Naive B cell (primary cell): ENCODE data around the gene CRISPLD2. TPM values are rescaled to one million over a fixed set of nuclear protein-coding genes. Genes with fewer than 3 reads are reported as not detected.

Experiments
- ATAC-seq, 2 donors: fragments of 150-1000 bp; cut with Tn5 transposase; 2 replicates each; pipeline ENCODE4 v1.10.0; 2021; ENCODE audit warnings: low read depth in 2 of 2, mild to moderate bottlenecking in 2 of 2, moderate library complexity in 2 of 2
- DNase-seq: peaks from one replicate; pipeline ENCODE4 v3.0.0; 2022
- H3K27ac Mint-ChIP-seq, 6 donors: one replicate each; pipeline ENCODE4 v1.8.0; 2020 to 2022; ENCODE audit warnings: mild to moderate bottlenecking in 6 of 6, mixed read lengths in 6 of 6, moderate library complexity in 5 of 6, inconsistent platforms in 2 of 6
- H3K27me3 Mint-ChIP-seq, 3 donors: one replicate each; pipeline ENCODE4 v1.8.0; 2021 to 2022; ENCODE audit warnings: mixed read lengths in 3 of 3, mild to moderate bottlenecking in 1 of 3
- H3K36me3 Mint-ChIP-seq, 2 donors: one replicate each; pipeline ENCODE4 v1.8.0; 2020 to 2022; ENCODE audit warnings: mixed read lengths in 2 of 2, inconsistent platforms in 1 of 2, mild to moderate bottlenecking in 1 of 2
- H3K4me1 Mint-ChIP-seq, 3 donors: one replicate each; pipeline ENCODE4 v1.8.0; 2020 to 2022; ENCODE audit warnings: mixed read lengths in 3 of 3, inconsistent platforms in 1 of 3, mild to moderate bottlenecking in 1 of 3, moderate library complexity in 1 of 3
- H3K4me3 Mint-ChIP-seq, 8 donors: one replicate each; pipeline ENCODE4 v1.8.0; 2020 to 2022; ENCODE audit warnings: mild to moderate bottlenecking in 8 of 8, mixed read lengths in 8 of 8, moderate library complexity in 8 of 8, inconsistent platforms in 2 of 8
- H3K9me3 Mint-ChIP-seq, 7 donors: one replicate each; pipeline ENCODE4 v1.8.0; 2020 to 2022; ENCODE audit warnings: mixed read lengths in 7 of 7, mild to moderate bottlenecking in 5 of 7, inconsistent platforms in 2 of 7, moderate library complexity in 1 of 7
- polyA plus RNA-seq, 6 donors: library from polyadenylated mRNA; unstranded; fragments of 300-500 nt; fragmentation: Illumina TruSeq; gene quantifications; one replicate each; pipeline ENCODE4 v1.2.3, GENCODE V29; 2021; ENCODE audit warnings: low read depth in 6 of 6

Gene CRISPLD2
- polyA plus RNA-seq, 6 donors from 2014 or later = 0.08 to 0.87 (median 0.32) TPM; not detected in 3

GRCh38 chr16:84940670-84941551 is 121.1 kb downstream of the CRISPLD2 start:
- no peak for ATAC-seq
- Mint-ChIP-seq H3K9me3 (peaks cover 0 to 5% (median 2%) of the 10 kb centered on the region in 7 donors), H3K27me3 (peaks cover 7 to 15% (median 10%) of the 10 kb centered on the region in 3 donors), H3K36me3 (no peaks in the 10 kb centered on the region), H3K4me1 (no peaks in the 10 kb centered on the region), H3K27ac (no peak overlapping the region), H3K4me3 (no peak overlapping the region)
- DNase-seq = no peak

DNA sequence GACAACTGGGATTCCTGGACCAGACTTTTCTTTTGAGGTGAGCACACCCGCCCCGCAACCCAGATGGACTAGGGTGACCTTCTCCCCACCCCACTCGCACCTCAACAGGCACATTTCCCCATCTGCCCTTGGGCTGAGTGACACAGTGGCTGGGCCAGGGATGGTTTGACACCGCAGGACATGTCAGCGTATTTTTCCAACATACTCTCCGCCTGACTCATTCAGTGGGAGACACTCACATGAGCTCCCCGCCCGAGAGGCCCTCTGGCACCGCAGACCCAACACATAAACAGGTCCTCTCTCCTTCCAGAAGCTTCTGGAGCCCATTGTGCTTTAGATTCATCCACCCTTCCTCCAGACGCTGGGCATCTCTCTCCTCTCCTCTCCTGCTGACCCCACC is 122.1 kb downstream of the CRISPLD2 start:
- ATAC-seq = no peak
- Mint-ChIP-seq H3K27ac (no peak overlapping the region), H3K4me3 (no peak overlapping the region), H3K27me3 (peaks cover 7 to 15% (median 10%) of the 10 kb centered on the region in 3 donors), H3K9me3 (peaks cover 0 to 5% (median 2%) of the 10 kb centered on the region in 7 donors), H3K36me3 (no peaks in the 10 kb centered on the region), H3K4me1 (peaks cover 0 to 4% (median 0%) of the 10 kb centered on the region in 3 donors)
- no peak for DNase-seq

DNA sequence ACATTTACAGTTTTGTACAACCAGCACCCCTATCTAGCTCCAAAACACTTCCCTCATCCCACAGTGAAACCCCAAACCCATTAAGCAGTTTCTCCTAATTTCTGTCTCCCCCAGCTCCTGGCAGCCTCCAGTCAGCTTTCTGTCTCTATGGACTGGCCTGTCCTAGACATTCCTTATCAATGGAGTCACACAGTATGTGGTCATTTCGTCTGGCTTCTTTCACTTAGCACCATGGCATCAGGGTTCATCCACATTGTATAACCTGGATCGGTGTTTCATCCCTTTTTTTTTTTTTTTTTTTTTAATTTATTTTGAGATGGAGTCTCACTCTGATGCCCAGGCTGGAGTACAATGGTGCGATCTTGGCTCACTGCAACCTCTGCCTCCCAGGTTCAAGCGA is 123.0 kb downstream of the CRISPLD2 start:
- no peak for ATAC-seq
- Mint-ChIP-seq H3K4me1 (peaks cover 0 to 9% (median 4%) of the 10 kb centered on the region in 3 donors), H3K4me3 (no peak overlapping the region), H3K9me3 (peaks cover 0 to 5% (median 2%) of the 10 kb centered on the region in 7 donors), H3K36me3 (no peaks in the 10 kb centered on the region), H3K27ac (no peak overlapping the region), H3K27me3 (peaks cover under 1 to 15% (median 10%) of the 10 kb centered on the region in 3 donors)
- no peak for DNase-seq

GRCh38 chr16:84943620-84944019 is 123.8 kb downstream of the CRISPLD2 start:
- Mint-ChIP-seq H3K27ac (peak overlapping the region in 1 of 6 donors; percentile 18), H3K9me3 (peaks cover 0 to 5% (median 2%) of the 10 kb centered on the region in 7 donors), H3K36me3 (no peaks in the 10 kb centered on the region), H3K4me1 (peaks cover 0 to 9% (median 4%) of the 10 kb centered on the region in 3 donors), H3K27me3 (peaks cover 0 to 15% (median 10%) of the 10 kb centered on the region in 3 donors), H3K4me3 (no peak overlapping the region)
- DNase-seq (no peak), ATAC-seq (no peak)

- Mint-ChIP-seq H3K9me3 (peaks cover 0 to 5% (median 2%) of the 10 kb centered on the region in 7 donors), H3K36me3 (no peaks in the 10 kb centered on the region), H3K4me1 (peaks cover 0 to 10% (median 4%) of the 10 kb centered on the region in 3 donors), H3K27me3 (peaks cover under 1 to 8% (median 5%) of the 10 kb centered on the region in 3 donors), H3K27ac (no peak overlapping the region), H3K4me3 (no peak overlapping the region)
- no peak for DNase-seq
- peak; percentile 25 to 43 for ATAC-seq
Measured at GRCh38 chr16:84947022-84947421, 127.2 kb downstream of the CRISPLD2 start.

DNA sequence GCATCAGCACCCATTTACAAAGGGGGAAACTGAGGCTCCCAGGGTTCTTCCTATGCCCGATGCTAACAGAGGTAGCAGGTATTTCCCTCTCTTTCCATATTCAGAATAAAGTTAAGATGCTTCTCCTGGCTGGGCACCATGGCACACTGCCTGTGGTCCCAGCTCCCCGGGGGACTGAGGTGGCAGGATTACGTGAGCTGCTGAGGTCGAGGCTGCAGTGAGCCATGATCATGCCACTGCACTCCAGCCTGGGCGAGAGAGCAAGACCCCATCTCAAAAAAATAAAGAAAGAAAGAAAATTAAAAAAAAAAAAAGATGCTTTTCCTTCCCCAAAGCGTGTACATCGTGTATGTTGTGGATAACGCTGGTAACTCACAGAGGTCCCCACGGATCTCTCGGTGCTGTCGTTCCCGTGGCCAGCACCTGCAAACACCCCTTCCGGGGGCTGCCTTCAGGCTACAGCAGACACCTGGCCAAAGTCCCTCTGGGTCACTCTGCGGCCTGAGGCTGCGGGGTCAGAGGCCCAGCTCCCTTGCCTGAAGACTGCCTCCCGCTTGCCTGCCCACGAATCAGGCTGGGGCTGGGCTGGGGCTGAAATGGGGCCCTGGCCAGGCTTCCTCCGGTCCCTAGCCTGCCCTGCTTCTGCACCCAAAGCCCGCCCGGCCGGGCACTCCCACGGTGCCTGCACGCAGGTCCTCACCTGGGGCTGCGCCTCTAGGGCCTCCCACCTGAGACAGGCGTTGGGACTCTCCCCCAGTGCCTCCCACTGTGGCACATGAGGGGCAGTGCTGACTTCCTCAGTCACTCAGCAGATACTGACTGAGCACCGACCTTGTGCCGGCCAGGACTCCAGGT is 128.4 kb downstream of the CRISPLD2 start:
- peaks cover 0 to 4% (median 0%) of the 10 kb centered on the region in 7 donors for H3K9me3 Mint-ChIP-seq
- peaks cover 0 to 5% (median 0%) of the 10 kb centered on the region in 3 donors for H3K27me3 Mint-ChIP-seq
- H3K36me3 Mint-ChIP-seq = no peaks in the 10 kb centered on the region
- H3K4me1 Mint-ChIP-seq = peaks cover 0 to 13% (median 4%) of the 10 kb centered on the region in 3 donors
- H3K4me3 Mint-ChIP-seq = peak overlapping the region in 2 of 8 donors; percentile 35 to 65
- ATAC-seq (peak in 1 of 2 donors; percentile 39), DNase-seq (no peak)
- H3K27ac Mint-ChIP-seq = no peak overlapping the region

DNA sequence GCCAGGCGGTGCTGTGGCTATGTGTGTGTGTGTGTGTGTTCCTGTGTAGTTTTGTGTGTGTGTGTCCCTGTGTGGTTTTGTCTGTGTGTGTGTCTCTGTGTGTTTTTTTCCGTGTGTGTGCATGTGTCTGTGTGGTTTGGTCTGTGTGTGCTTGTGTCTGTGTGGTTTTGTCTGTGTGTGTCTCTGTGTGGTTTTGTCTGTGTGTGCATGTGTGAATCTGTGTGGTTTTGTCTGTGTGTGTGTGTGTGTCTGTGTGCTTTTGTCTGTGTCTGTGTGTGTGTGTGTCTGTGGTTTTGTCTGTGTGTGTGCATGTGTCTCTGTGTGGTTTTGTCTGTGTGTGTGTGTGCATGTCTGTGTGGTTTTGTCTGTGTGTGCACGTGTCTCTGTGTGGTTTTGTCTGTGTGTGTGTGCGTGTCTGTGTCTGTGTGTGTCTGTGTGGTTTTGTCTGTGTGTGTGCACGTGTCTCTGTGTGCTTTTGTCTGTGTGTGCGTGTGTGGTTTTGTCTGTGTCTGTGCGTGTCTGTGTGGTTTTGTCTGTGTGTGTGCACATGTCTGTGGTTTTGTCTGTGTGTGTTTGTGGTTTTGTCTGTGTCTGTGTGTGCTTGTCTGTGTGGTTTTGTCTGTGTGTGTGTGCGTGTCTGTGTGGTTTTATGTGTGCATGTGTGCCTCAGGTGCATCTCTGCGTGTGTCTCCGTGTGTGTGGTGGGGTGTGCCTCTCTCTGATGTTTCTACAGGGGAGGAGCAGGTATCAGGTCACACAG is 129.2 kb downstream of the CRISPLD2 start:
- Mint-ChIP-seq H3K36me3 (no peaks in the 10 kb centered on the region), H3K4me1 (peaks cover 0 to 13% (median 4%) of the 10 kb centered on the region in 3 donors), H3K27me3 (peaks cover 0 to 5% (median 0%) of the 10 kb centered on the region in 3 donors), H3K27ac (no peak overlapping the region), H3K4me3 (no peak overlapping the region), H3K9me3 (peaks cover 0 to 4% (median 0%) of the 10 kb centered on the region in 7 donors)
- no peak for ATAC-seq
- DNase-seq = no peak

GRCh38 chr16:84949772-84950436 is 130.1 kb downstream of the CRISPLD2 start:
- Mint-ChIP-seq H3K4me3 (no peak overlapping the region), H3K36me3 (no peaks in the 10 kb centered on the region), H3K9me3 (peaks cover 0 to 4% (median 0%) of the 10 kb centered on the region in 7 donors), H3K4me1 (peaks cover 0 to 13% (median 4%) of the 10 kb centered on the region in 3 donors), H3K27me3 (peaks cover 0 to 5% (median 0%) of the 10 kb centered on the region in 3 donors), H3K27ac (peak overlapping the region in 2 of 6 donors; percentile 22 to 79)
- no peak for ATAC-seq
- DNase-seq = no peak

DNA sequence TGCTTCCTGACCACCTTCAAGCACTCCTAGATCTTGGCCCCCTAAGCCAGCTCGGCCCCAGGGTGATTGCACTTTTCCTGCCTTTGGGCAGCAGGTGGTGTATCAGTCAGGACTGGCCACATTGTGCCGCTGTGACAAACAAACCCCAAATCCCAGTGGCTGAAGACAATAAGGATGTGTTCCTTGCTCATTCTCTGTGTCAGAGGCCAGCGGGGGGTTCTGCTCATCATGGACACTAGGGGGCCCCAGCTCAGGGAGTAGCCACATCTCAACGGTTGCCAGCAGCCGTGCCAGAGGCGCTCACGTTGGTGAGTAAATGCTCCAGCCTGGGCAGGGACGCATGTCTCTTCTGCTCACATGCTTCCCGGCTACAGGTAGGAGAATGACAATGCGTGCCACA is 131.1 kb downstream of the CRISPLD2 start:
- H3K36me3 Mint-ChIP-seq = no peaks in the 10 kb centered on the region
- no peak overlapping the region for H3K27ac Mint-ChIP-seq
- no peak overlapping the region for H3K4me3 Mint-ChIP-seq
- peaks cover 0 to 13% (median 4%) of the 10 kb centered on the region in 3 donors for H3K4me1 Mint-ChIP-seq
- H3K27me3 Mint-ChIP-seq = peaks cover 0 to 5% (median 0%) of the 10 kb centered on the region in 3 donors
- DNase-seq (no peak), ATAC-seq (no peak)
- H3K9me3 Mint-ChIP-seq = peaks cover 0 to 2% (median 0%) of the 10 kb centered on the region in 7 donors

GRCh38 chr16:84952335-84953189 is 132.8 kb downstream of the CRISPLD2 start:
- Mint-ChIP-seq H3K36me3 (no peaks in the 10 kb centered on the region), H3K27ac (peak overlapping the region in 1 of 6 donors; percentile 67), H3K9me3 (peaks cover 0 to 2% (median 0%) of the 10 kb centered on the region in 7 donors), H3K27me3 (peaks cover 0 to 5% (median 0%) of the 10 kb centered on the region in 3 donors), H3K4me1 (peaks cover 0 to 4% (median 0%) of the 10 kb centered on the region in 3 donors), H3K4me3 (no peak overlapping the region)
- DNase-seq (peak; percentile 58), ATAC-seq (peak; percentile 74 to 81)

DNA sequence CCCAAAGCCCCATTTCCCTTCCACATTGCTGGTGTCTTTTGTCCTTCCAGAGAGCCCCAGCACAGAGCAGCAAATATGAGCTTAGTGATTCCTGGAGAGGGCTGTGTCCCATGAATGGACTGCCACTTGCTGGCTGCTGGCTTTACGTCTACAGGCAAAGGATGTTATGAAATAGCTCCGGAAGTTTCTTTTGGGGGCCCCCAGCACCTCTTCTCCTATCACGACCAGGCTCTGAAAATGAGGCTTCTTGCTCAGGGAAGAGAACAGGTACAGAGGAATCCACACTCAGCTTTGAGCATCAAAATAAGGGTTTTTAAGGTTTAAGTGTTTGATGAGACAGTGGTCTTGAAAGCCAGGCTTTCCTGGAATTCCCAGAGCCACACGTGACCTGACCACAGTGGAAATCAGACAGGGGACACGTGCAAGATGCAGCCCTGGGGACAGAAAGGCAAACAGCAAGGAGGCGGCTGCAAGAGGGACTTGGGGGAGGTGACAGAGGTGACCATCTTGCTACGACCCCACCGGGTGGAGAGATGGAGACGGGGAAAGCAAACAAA is 133.5 kb downstream of the CRISPLD2 start:
- Mint-ChIP-seq H3K9me3 (peaks cover 0 to 2% (median 0%) of the 10 kb centered on the region in 7 donors), H3K4me1 (peaks cover 0 to 4% (median 0%) of the 10 kb centered on the region in 3 donors), H3K4me3 (no peak overlapping the region), H3K27me3 (peaks cover 0 to 5% (median 0%) of the 10 kb centered on the region in 3 donors), H3K36me3 (no peaks in the 10 kb centered on the region), H3K27ac (peak overlapping the region in 3 of 6 donors; percentile 33 to 73 (median 72))
- ATAC-seq (no peak), DNase-seq (no peak)
